SH-SY5Y (cell line): ENCODE measurements around the gene WDR93.

Experiments used
- GATA2 ChIP-seq: IDR thresholded peaks from 2 replicates; pipeline ENCODE4 v1.6.1; 2011; ENCODE audit warnings: mild to moderate bottlenecking, low read depth, low read length
- GATA3 ChIP-seq: IDR thresholded peaks from 2 replicates; pipeline ENCODE4 v1.6.1; 2011; ENCODE audit warnings: low read depth, mild to moderate bottlenecking, low read length, moderate library complexity

WDR93 gene

GRCh38 chr15:89785774-89786140 is 95.1 kb downstream of the WDR93 start:
- TF ChIP-seq GATA3 = no peak
- TF ChIP-seq GATA2 = no peak

- TF ChIP-seq GATA3 (no peak), GATA2 (no peak)
Measured at GRCh38 chr15:89787944-89788343, 97.3 kb downstream of the WDR93 start.

- TF ChIP-seq GATA2 (no peak), GATA3 (no peak)
Measured at GRCh38 chr15:89790206-89790605, 99.6 kb downstream of the WDR93 start.

- TF ChIP-seq GATA3 (no peak), GATA2 (no peak)
Measured at GRCh38 chr15:89790661-89791060, 100.0 kb downstream of the WDR93 start.

GRCh38 chr15:89792106-89792805 is 101.6 kb downstream of the WDR93 start:
- TF ChIP-seq GATA2 (no peak), GATA3 (no peak)
